RWPE1 (cell line): ENCODE measurements around the gene CBX8.

Experiments
- CTCF ChIA-PET: fragments of 350-600 bp; sonication (Branson Sonifier 250); formaldehyde crosslinking; extraction: SDS; loops from one replicate; lab custom pipeline; 2021; lab: Yijun Ruan, JAX
- POLR2A ChIA-PET: fragments of 400-600 bp; formaldehyde crosslinking; extraction: SDS; loops from one replicate; lab custom pipeline; 2020; ENCODE audit warnings: antibody characterized with exemption; ENCODE audit not compliant: low non-redundant PET; lab: Yijun Ruan, JAX
- DNase-seq: peaks from one replicate; pipeline ENCODE4 v3.0.0; 2012; ENCODE audit warnings: low spot score
- H3K27ac ChIP-seq: fragments of 450-650 bp; 2 replicates; pipeline ENCODE4 v1.5.1; 2017
- CTCF ChIP-seq: fragments of 450-650 bp; conservative IDR thresholded peaks from 2 replicates; pipeline ENCODE4 v1.5.1; 2017; ENCODE audit warnings: low read depth, mild to moderate bottlenecking

The CBX8 gene

GRCh38 chr17:79799538-79800324 lies 2.9 kb upstream of the CBX8 start:
- no peak overlapping the region for H3K27ac ChIP-seq
- CTCF ChIA-PET = interaction anchor here (0.6 to 1.5 kb wide), 3 partner anchors 8 to 36 kb away, joined by 3 to 7 read pairs (median 4); no protein-coding TSS in a partner anchor
- POLR2A ChIA-PET = no interaction called here
- no peak for DNase-seq
- TF ChIP-seq CTCF = no peak

GRCh38 chr17:79799174-79799537 lies 2.3 kb upstream of the CBX8 start:
- no peak for TF ChIP-seq CTCF
- no peak overlapping the region for H3K27ac ChIP-seq
- CTCF ChIA-PET = interaction anchor here (0.6 to 1.5 kb wide), 4 partner anchors 9 to 191 kb away, joined by 3 to 7 read pairs (median 4); no protein-coding TSS in a partner anchor
- POLR2A ChIA-PET = no interaction called here
- DNase-seq = no peak

GRCh38 chr17:79798299-79799173 lies 1.7 kb upstream of the CBX8 start:
- DNase-seq = no peak
- TF ChIP-seq CTCF = no peak
- no peak overlapping the region for H3K27ac ChIP-seq
- POLR2A ChIA-PET = no interaction called here
- CTCF ChIA-PET = interaction anchor here (0.6 to 1.5 kb wide), 3 partner anchors 10 to 192 kb away, joined by 3 to 7 read pairs (median 3); no protein-coding TSS in a partner anchor

GRCh38 chr17:79797492-79798298 lies 818 bp upstream of the CBX8 start:
- no peak for TF ChIP-seq CTCF
- DNase-seq = no peak
- ChIA-PET CTCF (interaction anchor here (0.6 to 1.1 kb wide), 2 partner anchors 10 to 14 kb away, joined by 3 to 4 read pairs; no protein-coding TSS in a partner anchor), POLR2A (interaction anchor here (0.6 kb wide), 1 partner anchor 32 kb away, joined by 3 read pairs; no protein-coding TSS in a partner anchor)
- peak overlapping the region; percentile 76 for H3K27ac ChIP-seq

- CTCF ChIA-PET = interaction anchor here (0.9 to 1.1 kb wide), 3 partner anchors 11 to 55 kb away, joined by 3 to 6 read pairs (median 4); partner anchors contain the start of gene CBX4
- TF ChIP-seq CTCF = no peak
- POLR2A ChIA-PET = no interaction called here
- DNase-seq = no peak
- peak overlapping the region; percentile 76 for H3K27ac ChIP-seq
Observed at GRCh38 chr17:79796444-79796762, 474 bp downstream of the CBX8 start.
